HG03442 (cell line): ENCODE results near the gene HCLS1.
"Not testable (repeated sequence)": the region's sequence is repeated elsewhere in the genome, so short reads cannot be mapped to it uniquely, and the experiment has no call there.

Source experiments
- ATAC-seq: cut with Tn5 transposase; IDR thresholded peaks from one replicate; pipeline ENCODE4 v1.9.1; 2021; ENCODE audit warnings: mild to moderate bottlenecking, moderate library complexity; ENCODE audit not compliant: unreplicated experiment

HCLS1 gene, protein sequence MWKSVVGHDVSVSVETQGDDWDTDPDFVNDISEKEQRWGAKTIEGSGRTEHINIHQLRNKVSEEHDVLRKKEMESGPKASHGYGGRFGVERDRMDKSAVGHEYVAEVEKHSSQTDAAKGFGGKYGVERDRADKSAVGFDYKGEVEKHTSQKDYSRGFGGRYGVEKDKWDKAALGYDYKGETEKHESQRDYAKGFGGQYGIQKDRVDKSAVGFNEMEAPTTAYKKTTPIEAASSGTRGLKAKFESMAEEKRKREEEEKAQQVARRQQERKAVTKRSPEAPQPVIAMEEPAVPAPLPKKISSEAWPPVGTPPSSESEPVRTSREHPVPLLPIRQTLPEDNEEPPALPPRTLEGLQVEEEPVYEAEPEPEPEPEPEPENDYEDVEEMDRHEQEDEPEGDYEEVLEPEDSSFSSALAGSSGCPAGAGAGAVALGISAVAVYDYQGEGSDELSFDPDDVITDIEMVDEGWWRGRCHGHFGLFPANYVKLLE

DNA sequence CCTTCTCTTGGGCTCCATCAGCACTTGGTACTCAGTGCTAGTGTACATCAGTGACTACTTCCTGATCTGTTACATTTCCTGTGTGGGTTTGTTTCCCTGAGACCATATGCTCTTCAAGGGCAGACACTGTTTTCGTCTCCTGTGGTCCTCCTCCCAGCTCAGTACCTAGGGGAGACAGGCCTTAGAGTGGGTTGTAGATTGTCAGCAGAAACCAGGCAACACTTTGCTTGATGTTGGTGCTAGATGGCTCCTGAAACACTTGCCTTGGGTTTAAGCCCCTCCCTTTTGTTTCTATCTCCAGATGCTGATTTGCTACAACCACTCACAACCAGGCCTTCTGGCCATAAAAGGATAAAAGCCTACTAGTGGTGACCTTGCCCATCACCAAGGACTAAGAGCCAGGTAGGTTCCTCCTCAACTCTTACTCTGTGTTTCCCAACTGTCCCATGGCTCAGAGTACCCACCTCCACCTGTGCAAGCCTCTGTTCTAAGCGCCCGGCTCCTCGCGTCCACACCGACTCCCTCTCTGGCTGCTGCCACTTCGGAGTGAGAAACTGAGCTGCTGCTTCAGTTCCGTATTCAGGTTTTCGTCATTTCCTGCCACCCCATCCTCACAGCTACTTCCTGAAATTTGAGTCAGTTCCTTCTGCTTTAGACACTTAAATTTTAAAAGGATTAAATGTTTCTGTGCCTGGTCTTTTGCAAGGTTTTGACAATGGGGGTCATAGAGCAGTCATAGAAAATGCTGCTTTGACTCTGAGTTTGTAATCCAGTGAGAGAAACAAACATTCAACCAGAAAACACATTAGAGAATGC lies at the start of gene HCLS1:
Gene HCLS1 (minus strand): TSS at position 548 of the 816 bp plus-strand sequence. CDS start 2,556 bp downstream, outside the sequence.
- peak; percentile 81 for ATAC-seq

DNA sequence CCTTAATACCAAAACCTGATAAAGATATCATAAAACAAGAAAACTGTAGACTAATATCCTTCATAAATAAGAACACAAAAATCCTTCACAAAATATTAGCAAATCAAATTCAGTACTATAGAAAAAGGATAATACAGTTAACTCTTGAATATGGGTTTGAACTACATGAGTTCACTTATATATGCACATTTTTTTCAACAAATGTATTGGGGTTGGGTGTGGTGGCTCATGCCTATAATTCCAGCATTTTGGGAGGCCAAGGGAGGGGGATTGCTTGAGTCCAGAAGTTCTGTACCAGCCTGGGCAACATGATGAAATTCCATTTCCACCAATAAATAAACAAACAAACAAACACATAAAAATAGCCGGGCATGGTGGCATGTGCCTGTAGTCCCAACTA lies 49.6 kb upstream of the HCLS1 start:
- no peak for ATAC-seq

DNA sequence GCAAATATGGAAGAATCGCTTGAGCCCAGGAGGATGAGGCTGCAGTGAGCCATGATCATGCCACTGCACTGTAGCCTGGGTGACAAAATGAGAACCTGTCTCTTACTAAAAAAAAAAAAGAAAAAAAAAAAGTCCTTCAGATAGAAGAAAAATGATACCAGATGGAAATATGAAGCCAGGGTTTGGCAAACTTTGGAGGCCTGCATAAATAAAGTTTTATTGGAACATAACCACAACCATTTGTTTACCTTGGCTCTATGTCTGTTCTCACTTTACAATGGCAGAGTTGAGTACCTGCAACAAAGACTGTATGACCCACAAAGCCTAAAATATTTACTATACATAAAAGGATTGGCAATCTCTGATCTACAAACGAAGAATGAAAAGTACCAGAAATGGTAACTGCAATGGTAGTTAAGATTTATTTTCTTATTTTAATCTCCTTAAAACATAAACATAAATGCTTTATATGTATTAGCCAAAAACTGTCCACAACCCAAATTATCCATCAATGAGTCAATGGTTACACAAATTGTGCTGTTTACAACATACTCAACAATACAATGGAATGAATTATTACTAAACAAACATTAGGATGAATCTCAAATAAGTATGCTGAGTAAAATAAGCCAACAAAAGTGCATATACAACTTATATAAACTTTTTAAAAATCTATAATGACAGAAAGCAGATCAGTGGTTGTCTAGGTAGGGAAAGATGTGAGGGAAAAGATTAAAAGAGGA lies 47.0 kb upstream of the HCLS1 start:
- no peak for ATAC-seq

- no peak for ATAC-seq
Observed at GRCh38 chr3:121705541-121705940, 44.8 kb upstream of the HCLS1 start.

DNA sequence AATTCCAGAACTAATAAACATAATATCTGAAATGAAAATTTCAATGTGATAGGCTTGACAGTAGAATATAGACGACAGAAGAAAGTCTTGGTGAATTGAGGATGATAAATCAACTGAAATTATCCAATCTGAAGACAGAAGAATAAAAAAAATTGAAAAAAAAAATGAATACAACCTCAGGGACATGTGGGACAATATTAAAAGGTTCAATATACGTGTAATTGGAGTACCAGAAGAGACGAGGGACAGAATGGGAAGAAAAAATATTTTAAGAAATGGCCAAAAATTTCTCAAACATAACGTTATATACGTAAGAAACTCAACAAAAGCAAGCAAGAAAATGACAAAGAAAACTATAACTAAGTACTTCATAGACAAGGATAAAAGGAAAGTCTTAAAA lies 43.3 kb upstream of the HCLS1 start:
- ATAC-seq, result no peak

- ATAC-seq, result no peak
Observed at GRCh38 chr3:121698901-121699300, 38.2 kb upstream of the HCLS1 start.

DNA sequence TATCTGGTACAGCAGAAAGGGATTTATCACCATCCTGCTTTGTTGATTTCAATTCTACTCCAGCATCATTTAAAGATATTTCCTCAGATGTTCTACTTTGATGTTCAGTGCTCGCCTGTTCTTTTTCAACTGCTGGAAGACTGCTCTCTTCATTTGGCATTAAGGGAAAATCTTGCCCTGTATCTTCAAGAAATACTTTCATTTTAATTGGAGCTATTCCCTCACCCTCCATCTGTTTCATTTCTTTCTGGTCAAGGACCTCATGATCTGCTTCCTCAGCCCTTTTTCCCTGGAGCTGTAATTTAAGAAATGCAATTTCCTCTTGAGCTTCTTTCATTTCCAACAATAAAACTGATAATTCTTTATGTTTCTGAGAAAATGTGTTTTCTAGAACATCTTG lies 37.8 kb upstream of the HCLS1 start:
- ATAC-seq, result no peak

- ATAC-seq, result no peak
Observed at GRCh38 chr3:121696186-121696585, 35.5 kb upstream of the HCLS1 start.

DNA sequence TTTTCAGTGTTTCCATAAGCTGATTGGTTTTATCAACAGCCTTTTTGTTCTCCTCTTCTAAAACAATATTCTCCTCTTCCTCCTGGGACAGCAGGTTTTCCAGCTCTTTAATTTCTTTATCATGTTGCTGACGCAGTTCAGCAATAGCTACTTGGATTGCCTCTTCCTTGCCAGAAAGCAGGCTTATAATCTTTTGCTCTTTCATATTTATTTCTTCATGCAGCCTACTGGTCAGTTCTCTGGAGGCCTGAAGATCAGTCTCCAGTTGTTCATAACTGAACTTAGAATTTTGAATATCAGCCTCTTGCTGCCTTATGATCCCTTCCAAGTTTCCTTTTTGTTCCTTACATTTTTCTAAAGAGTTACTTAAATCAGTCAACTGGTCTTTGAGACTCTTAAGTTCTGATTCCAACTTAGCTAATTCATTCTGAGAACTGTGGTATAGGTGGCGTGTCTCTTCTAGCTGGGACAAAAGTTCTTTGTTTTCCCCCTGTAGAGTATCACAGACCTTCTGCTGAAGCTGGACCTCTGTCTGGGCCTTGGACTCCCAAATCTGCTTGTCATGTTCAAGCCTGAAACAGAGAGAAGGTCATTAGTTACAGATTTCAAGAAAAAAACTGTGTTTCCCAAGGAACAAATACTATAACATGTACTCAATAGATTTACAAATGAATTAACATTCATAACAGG lies 31.5 kb upstream of the HCLS1 start:
- no peak for ATAC-seq

DNA sequence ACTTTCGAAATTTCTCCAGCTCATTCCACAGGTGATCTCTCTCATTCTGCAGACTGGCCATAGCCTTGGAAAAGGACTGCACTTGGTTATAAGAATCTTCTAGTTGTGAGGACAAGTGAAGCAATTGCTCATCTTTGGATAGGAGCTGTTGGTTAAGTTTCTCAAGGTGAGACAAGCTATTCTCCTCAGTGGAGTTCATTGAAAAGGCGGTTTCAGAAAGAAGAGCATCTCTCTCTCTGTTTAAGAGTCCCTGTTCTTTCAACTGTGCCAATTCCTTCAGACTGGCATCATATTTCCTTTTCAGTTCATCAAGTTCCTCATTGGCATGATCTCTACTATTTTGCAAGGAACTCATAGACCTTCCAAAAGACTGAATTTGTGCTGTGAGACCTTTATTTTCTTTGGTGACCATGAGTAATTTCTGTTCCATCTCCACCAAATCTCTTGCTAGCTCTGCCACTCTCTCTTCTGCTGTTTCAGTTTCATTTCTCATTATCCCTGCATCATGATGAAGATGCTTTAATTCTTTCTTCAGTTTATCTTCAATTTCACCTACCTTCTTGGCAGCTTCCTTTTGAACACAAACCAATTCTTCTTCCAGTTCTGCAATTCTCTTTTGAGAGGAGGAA lies 30.2 kb upstream of the HCLS1 start:
- ATAC-seq, result peak; percentile 73

DNA sequence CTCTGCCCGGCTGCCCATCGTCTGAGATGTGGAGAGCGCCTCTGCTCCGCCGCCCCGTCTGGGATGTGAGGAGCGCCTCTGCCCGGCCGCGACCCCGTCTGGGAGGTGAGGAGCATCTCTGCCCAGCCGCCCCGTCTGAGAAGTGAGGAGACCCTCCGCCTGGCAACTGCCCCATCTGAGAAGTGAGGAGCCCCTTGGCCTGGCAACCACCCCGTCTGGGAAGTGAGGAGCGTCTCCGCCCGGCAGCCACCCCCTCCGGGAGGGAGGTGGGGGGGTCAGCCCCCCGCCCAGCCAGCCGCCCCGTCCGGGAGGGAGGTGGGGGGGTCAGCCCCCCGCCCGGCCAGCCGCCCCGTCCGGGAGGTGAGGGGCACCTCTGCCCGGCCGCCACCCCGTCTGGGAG lies 28.0 kb upstream of the HCLS1 start:
- not testable (repeated sequence) for ATAC-seq

- ATAC-seq, result no peak
Observed at GRCh38 chr3:121681792-121682191, 21.1 kb upstream of the HCLS1 start.

- ATAC-seq, result no peak
Observed at GRCh38 chr3:121677141-121677540, 16.4 kb upstream of the HCLS1 start.

DNA sequence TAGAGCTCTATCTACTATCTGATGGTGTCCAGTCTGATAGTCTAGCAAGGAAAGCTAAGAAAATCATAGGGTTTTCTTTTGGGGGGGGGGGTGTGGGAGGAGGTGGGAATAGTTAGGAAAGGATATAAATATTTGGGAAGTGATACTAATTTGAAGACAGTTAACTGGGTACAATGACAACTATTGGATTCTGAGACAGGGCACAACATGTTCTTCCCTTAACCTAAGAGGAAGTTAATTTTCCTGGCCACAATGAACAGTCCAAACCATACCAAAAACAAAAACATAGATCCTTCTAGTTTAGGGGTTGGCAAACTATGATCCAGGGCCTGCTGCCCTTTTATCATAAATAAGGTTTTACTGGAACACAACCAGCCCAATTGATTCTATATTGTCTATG lies 10.0 kb upstream of the HCLS1 start:
- no peak for ATAC-seq

DNA sequence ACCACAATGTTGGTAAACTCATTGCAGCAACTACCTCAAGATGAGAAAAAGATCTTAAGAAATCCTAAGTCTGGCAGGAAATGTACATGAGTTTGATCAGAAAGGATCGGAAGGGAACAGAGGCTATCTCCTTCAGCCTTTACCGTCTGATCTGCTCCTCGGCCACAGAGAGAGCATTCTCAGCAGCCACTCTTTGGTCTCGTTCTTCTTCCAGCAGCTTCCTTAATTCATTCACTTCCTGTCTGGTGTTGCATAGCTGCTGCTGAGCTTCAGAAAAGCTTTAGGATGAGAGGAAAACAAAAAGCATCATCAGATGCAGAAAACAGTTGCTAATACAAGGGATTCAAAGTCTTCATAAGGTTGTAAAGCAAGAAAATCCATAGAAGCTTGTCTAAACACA lies 6.6 kb upstream of the HCLS1 start:
- no peak for ATAC-seq

- no peak for ATAC-seq
Observed at GRCh38 chr3:121665488-121665887, 4.8 kb upstream of the HCLS1 start.

GRCh38 chr3:121663171-121663847 lies 2.6 kb upstream of the HCLS1 start:
- ATAC-seq, result no peak

DNA sequence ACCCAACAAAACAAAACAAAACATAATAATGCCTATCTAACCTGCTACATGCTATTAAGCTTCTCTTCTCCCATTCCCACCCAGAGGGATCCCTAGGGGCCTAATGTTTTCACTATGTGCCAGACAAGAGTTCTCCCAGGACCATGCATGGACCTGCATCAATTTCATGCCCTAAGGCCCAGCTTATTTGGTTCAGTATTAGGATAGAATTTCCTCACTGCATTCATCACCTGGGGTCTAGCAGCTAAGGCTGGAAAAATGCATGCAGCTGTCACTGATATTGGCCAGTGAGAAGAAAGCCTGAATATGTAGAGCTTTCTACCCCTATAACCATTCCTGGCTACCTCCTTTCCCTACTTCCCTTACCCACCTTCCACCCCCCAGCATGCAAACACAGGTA lies 2.0 kb upstream of the HCLS1 start:
- ATAC-seq, result no peak

GRCh38 chr3:121661376-121661775 lies 673 bp upstream of the HCLS1 start:
- ATAC-seq, result no peak

DNA sequence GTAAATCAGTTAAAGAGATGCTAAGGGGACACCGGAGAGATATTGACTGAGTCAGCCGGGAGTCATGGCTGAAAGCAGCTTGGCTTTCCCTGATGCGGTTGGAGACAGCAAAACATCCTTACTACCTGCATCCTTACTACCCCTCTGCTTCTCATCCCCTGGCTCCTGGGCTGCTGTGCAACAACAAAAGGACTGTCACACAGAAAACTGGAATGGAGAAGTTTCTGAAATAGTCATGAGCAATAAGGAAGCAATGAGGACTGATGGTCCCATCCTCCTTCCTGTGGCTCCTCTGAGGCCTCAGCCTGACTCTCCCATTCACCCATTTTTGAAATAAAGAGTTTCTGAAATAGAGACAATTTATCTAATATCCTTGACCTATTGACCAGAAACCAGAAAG lies 1.1 kb downstream of the HCLS1 start:
- ATAC-seq, result no peak
